Measurements from ENCODE around the gene NLRP9. TPM values are rescaled to one million over a fixed set of nuclear protein-coding genes. Genes with fewer than 3 reads are reported as not detected.

Gene NLRP9
- total RNA-seq, result not detected in 2 replicates

GRCh38 chr19:55738302-55738701 is at the start of gene NLRP9:
TSS of gene NLRP9 (minus strand) at chr19:55738402. CDS start at chr19:55738374, 28 bp downstream.

GRCh38 chr19:55768818-55769217 is 30.6 kb upstream of the NLRP9 start, which contains the start of gene RFPL4AL1:
TSS of gene RFPL4AL1 (plus strand) at chr19:55769118. CDS start at chr19:55771805, 2,687 bp downstream.

GRCh38 chr19:55758797-55759196 is 20.6 kb upstream of the NLRP9 start, which contains the start of gene RFPL4A:
TSS of gene RFPL4A (plus strand) at chr19:55759097. CDS start at chr19:55761801, 2,704 bp downstream.

GRCh38 chr19:55674841-55675660 is 63.2 kb downstream of the NLRP9 start, which contains the start of gene EPN1:
TSS of gene EPN1 (plus strand) at chr19:55675226. CDS start at chr19:55678628, 3,402 bp downstream.

Other genes starting within 250 kb of the NLRP9 start
- under 0.01 TPM in 2 replicates for gene SSC5D, start 250.0 kb downstream of the NLRP9 start, total RNA-seq
- gene SBK2, start 201.3 kb downstream of the NLRP9 start, total RNA-seq, result not detected in 2 replicates
- gene SBK3, start 192.9 kb downstream of the NLRP9 start, total RNA-seq, result 0.22 and 0.26 TPM in 2 replicates
- gene ZNF579, start 157.6 kb downstream of the NLRP9 start, total RNA-seq, result 1.8 and 2.4 TPM in 2 replicates
- gene FIZ1, start 138.9 kb downstream of the NLRP9 start, total RNA-seq, result 2.2 and 2.7 TPM in 2 replicates
- gene ZNF524, start 138.1 kb downstream of the NLRP9 start, total RNA-seq, result 7.9 and 11.4 TPM in 2 replicates
- 0.54 and 0.60 TPM in 2 replicates for gene ZNF865, start 132.8 kb downstream of the NLRP9 start, total RNA-seq
- gene ZNF784, start 113.8 kb downstream of the NLRP9 start, total RNA-seq, result 4.4 and 4.5 TPM in 2 replicates
- gene ZNF580, start 97.4 kb downstream of the NLRP9 start, total RNA-seq, result 1.5 and 2.1 TPM in 2 replicates
- 21.8 and 23.7 TPM in 2 replicates for gene ZNF581, start 94.8 kb downstream of the NLRP9 start, total RNA-seq
- 5.5 and 7.9 TPM in 2 replicates for gene CCDC106, start 90.2 kb downstream of the NLRP9 start, total RNA-seq
- 60.8 and 71.1 TPM in 2 replicates for gene U2AF2, start 83.4 kb downstream of the NLRP9 start, total RNA-seq
- gene EPN1, start 63.2 kb downstream of the NLRP9 start, total RNA-seq, result 36.2 and 57.0 TPM in 2 replicates
- 0.87 TPM in 1 of 2 replicates, not detected in the other for gene RFPL4A, start 20.7 kb upstream of the NLRP9 start, total RNA-seq
- not detected in 2 replicates for gene RFPL4AL1, start 30.7 kb upstream of the NLRP9 start, total RNA-seq
- gene NLRP11, start 93.6 kb upstream of the NLRP9 start, total RNA-seq, result under 0.01 and 0.11 TPM in 2 replicates
- not detected in 2 replicates for gene NLRP4, start 98.1 kb upstream of the NLRP9 start, total RNA-seq
- gene NLRP13, start 193.9 kb upstream of the NLRP9 start, total RNA-seq, result not detected in 2 replicates
- gene NLRP8, start 209.4 kb upstream of the NLRP9 start, total RNA-seq, result not detected in 2 replicates
- not detected in 2 replicates for gene NLRP5, start 248.4 kb upstream of the NLRP9 start, total RNA-seq

Data from dermis lymphatic vessel endothelial cell (primary cell).